WTC11 (cell line): Measurements from ENCODE around the gene TRIM3. TPM values are rescaled to one million over a fixed set of nuclear protein-coding genes. Genes with fewer than 3 reads are reported as not detected.

Source experiments
- ATAC-seq: fragments of 200-7000 bp; cut with Tn5 transposase; 2 replicates; pipeline ENCODE4 v1.10.0; 2021; ENCODE audit warnings: mild to moderate bottlenecking, moderate library complexity
- CTCF ChIA-PET: fragments of 300-600 bp; sonication (Branson Sonifier 250); formaldehyde crosslinking; loops from one replicate; lab custom pipeline; 2021; ENCODE audit warnings: antibody characterized with exemption; lab: Charles Lee
- POLR2A ChIA-PET: fragments of 350-600 bp; sonication (Branson Sonifier 250); formaldehyde crosslinking; loops from one replicate; lab custom pipeline; 2021; ENCODE audit warnings: antibody characterized with exemption; lab: Charles Lee
- DNase-seq: peaks from one replicate; pipeline ENCODE4 v3.0.0; 2021; ENCODE audit warnings: low spot score
- H3K27ac Mint-ChIP-seq: 2 replicates; pipeline ENCODE4 v1.8.0; 2021; ENCODE audit warnings: mixed read lengths
- H3K27me3 Mint-ChIP-seq: 2 replicates; pipeline ENCODE4 v1.8.0; 2021; ENCODE audit warnings: low read depth, mild to moderate bottlenecking, moderate library complexity, mixed read lengths
- H3K36me3 Mint-ChIP-seq: 2 replicates; pipeline ENCODE4 v1.8.0; 2021; ENCODE audit warnings: mixed read lengths
- H3K4me1 Mint-ChIP-seq: 2 replicates; pipeline ENCODE4 v1.8.0; 2022; ENCODE audit warnings: mixed read lengths
- H3K4me3 Mint-ChIP-seq: 2 replicates; pipeline ENCODE4 v1.8.0; 2021; ENCODE audit warnings: mild to moderate bottlenecking, moderate library complexity, mixed read lengths
- H3K9me3 Mint-ChIP-seq: 2 replicates; pipeline ENCODE4 v1.8.0; 2021; ENCODE audit warnings: mixed read lengths
- CREB1 ChIP-seq: sonication (generic); formaldehyde crosslinking; IDR thresholded peaks from 2 replicates; pipeline ENCODE4 v1.8.0; 2023; ENCODE audit warnings: mild to moderate bottlenecking, missing genetic modification reagents
- E2F1 ChIP-seq: sonication (generic); formaldehyde crosslinking; IDR thresholded peaks from 2 replicates; pipeline ENCODE4 v1.8.0; 2022; ENCODE audit warnings: mild to moderate bottlenecking, missing genetic modification reagents
- E2F5 ChIP-seq: sonication (generic); formaldehyde crosslinking; IDR thresholded peaks from 2 replicates; pipeline ENCODE4 v1.8.1; 2022; ENCODE audit warnings: mild to moderate bottlenecking, moderate library complexity, missing genetic modification reagents
- ELF4 ChIP-seq: sonication (generic); formaldehyde crosslinking; IDR thresholded peaks from 2 replicates; pipeline ENCODE4 v1.8.1; 2022; ENCODE audit warnings: low read depth, mild to moderate bottlenecking, moderate library complexity, missing genetic modification reagents
- ERG ChIP-seq: fragments of 250-450 bp; sonication (Bioruptor Pico); IDR thresholded peaks from 2 replicates; pipeline ENCODE4 v1.8.0; 2021; ENCODE audit warnings: mild to moderate bottlenecking
- GRHL2 ChIP-seq: fragments of 250-450 bp; sonication (Bioruptor Pico); IDR thresholded peaks from 2 replicates; pipeline ENCODE4 v1.8.0; 2022; ENCODE audit warnings: mild to moderate bottlenecking, moderate library complexity; ENCODE audit not compliant: insufficient replicate concordance, severe bottlenecking
- MXD4 ChIP-seq: fragments of 250-450 bp; sonication (Bioruptor Pico); IDR thresholded peaks from 2 replicates; pipeline ENCODE4 v1.8.0; 2021; ENCODE audit warnings: mild to moderate bottlenecking, moderate library complexity, borderline replicate concordance
- NR2C2 ChIP-seq: sonication (generic); formaldehyde crosslinking; IDR thresholded peaks from 2 replicates; pipeline ENCODE4 v1.8.0; 2022; ENCODE audit warnings: mild to moderate bottlenecking, missing genetic modification reagents
- RELA ChIP-seq: sonication (generic); formaldehyde crosslinking; IDR thresholded peaks from 2 replicates; pipeline ENCODE4 v1.8.1; 2022; ENCODE audit warnings: missing genetic modification reagents, mild to moderate bottlenecking, borderline replicate concordance
- SOX15 ChIP-seq: fragments of 250-450 bp; sonication (Bioruptor Pico); IDR thresholded peaks from 2 replicates; pipeline ENCODE4 v1.9.0; 2021; ENCODE audit warnings: mild to moderate bottlenecking
- TP53 ChIP-seq: sonication (generic); formaldehyde crosslinking; IDR thresholded peaks from 2 replicates; pipeline ENCODE4 v1.8.1; 2023; ENCODE audit warnings: mild to moderate bottlenecking, missing genetic modification reagents
- ZBTB43 ChIP-seq: sonication (generic); formaldehyde crosslinking; IDR thresholded peaks from 2 replicates; pipeline ENCODE4 v1.8.1; 2023; ENCODE audit warnings: mild to moderate bottlenecking, missing genetic modification reagents
- ZNF219 ChIP-seq: sonication (generic); formaldehyde crosslinking; IDR thresholded peaks from 2 replicates; pipeline ENCODE4 v1.8.0; 2023; ENCODE audit warnings: missing genetic modification reagents, mild to moderate bottlenecking, borderline replicate concordance
- total RNA-seq: library from RNA; stranded (reverse); gene quantifications from 3 replicates; pipeline ENCODE4 v1.2.3, GENCODE V29; 2021
- TF ChIP-seq, protein P1 (sequence below): fragments of 250-450 bp; sonication (Bioruptor Pico); IDR thresholded peaks from 2 replicates; pipeline ENCODE4 v1.9.0; 2021; ENCODE audit warnings: moderate library complexity, mild to moderate bottlenecking, inconsistent platforms, borderline replicate concordance
- TF ChIP-seq, protein P2 (sequence below): fragments of 250-450 bp; sonication (Bioruptor Pico); conservative IDR thresholded peaks from 2 replicates; pipeline ENCODE4 v1.9.0; 2021; ENCODE audit warnings: mild to moderate bottlenecking
- TF ChIP-seq, protein P3 (sequence below): sonication (generic); formaldehyde crosslinking; IDR thresholded peaks from 2 replicates; pipeline ENCODE4 v1.8.0; 2023; ENCODE audit warnings: mild to moderate bottlenecking, missing genetic modification reagents
- TF ChIP-seq, protein P4 (sequence below): fragments of 250-450 bp; sonication (Bioruptor Pico); IDR thresholded peaks from 2 replicates; pipeline ENCODE4 v1.9.0; 2021; ENCODE audit warnings: mild to moderate bottlenecking

Gene TRIM3
- total RNA-seq, 1 experiment from 2014 or later = 21.3 TPM

DNA sequence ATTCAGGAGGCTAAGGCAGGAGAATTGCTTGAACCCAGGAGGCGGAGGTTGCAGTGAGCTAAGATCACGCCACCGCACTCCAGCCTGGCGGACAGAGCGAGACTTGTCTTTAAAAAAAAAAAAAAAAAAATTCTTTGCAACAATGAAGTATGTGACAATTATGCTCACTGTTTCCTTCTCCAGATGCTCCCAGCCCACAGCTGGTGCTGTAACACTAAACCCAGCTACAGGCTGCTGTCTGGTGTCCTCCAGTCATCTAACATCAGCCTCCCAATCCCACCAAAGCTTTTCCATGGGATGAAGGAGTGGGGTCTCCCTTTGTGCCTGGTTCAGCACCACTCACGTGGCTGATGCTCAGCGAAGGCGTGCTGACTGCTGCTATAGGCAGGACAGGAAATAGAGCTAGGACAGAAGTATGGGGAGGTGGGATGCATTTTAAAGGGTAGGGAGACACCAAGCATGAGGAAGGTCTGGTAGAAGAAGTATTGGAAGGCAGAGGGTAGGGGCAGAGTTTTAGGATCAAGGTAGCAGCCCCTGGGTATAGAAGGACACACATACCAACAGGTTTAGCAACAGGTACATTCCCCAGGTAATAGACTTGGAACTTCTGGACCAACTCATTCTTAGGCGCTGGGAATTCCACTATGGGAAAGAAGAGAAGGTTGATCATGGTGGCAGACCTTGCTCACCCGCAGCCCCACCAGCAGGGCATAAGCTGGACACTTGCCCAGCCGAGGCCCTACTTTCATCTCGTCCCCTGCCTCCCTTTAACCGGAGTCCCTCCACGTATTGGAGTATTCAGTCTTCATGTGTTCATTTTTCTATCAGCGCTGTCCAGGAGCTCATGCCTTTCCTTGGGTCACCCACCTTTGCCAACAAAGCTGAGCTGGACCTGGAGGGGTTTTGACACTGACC, 73.1 kb downstream of the TRIM3 start:
- Mint-ChIP-seq H3K36me3 (no peaks in the 10 kb centered on the region), H3K4me3 (no peak overlapping the region), H3K27ac (no peak overlapping the region), H3K4me1 (peaks cover 12% of the 10 kb centered on the region), H3K27me3 (no peaks in the 10 kb centered on the region), H3K9me3 (no peaks in the 10 kb centered on the region)
- DNase-seq = no peak
- ChIA-PET CTCF (interaction anchor here (1.0 to 1.1 kb wide), 2 partner anchors 21 to 43 kb away, joined by 3 read pairs; no protein-coding TSS in a partner anchor), POLR2A (interaction anchor here (1.0 kb wide), 1 partner anchor 11 kb away, joined by 3 read pairs; the partner anchor contains the start of gene SMPD1)
- ATAC-seq = no peak
- TF ChIP-seq E2F5 (CRISPR knock-in tag) = no peak
- no peak for TF ChIP-seq E2F1 (CRISPR knock-in tag)
- TF ChIP-seq ELF4 = no peak
- no peak for TF ChIP-seq TP53 (CRISPR knock-in tag)
- no peak for TF ChIP-seq RELA (CRISPR knock-in tag)
- TF ChIP-seq, protein P1, sequence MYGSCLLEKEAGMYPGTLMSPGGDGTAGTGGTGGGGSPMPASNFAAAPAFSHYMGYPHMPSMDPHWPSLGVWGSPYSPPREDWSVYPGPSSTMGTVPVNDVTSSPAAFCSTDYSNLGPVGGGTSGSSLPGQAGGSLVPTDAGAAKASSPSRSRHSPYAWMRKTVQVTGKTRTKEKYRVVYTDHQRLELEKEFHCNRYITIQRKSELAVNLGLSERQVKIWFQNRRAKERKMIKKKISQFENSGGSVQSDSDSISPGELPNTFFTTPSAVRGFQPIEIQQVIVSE (CRISPR knock-in tag) = no peak
- TF ChIP-seq, protein P2, sequence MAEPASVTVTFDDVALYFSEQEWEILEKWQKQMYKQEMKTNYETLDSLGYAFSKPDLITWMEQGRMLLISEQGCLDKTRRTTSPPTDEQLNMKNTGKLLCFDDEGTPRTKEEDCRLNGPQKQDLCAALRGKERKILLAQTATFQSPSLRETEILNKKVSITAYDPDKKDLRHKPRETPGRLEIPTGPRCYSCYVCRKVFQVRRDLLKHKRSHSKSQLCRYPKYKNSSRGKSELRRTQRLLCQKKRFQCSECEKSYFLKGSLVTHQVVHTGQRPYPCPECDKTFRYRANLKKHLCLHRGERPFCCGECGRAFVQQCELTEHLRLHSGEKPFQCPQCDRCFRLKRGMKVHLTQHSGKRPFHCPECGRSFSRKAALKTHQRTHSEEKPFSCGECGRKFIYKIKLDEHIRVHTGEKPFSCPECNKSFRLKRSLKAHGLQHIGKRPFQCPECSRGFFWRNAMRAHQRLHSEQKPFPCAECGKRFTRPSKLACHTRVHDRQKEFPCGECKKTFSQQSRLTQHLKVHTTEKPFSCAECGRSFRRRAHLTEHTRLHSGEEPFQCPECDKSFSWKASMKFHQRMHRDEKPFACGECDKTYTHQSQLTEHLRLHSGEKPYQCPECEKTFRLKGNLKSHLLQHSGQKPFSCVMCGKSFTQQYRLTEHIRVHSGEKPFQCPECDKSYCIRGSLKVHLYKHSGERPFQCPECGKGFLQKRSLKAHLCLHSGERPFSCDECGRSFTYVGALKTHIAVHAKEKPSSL (CRISPR knock-in tag) = no peak
- TF ChIP-seq, protein P3, sequence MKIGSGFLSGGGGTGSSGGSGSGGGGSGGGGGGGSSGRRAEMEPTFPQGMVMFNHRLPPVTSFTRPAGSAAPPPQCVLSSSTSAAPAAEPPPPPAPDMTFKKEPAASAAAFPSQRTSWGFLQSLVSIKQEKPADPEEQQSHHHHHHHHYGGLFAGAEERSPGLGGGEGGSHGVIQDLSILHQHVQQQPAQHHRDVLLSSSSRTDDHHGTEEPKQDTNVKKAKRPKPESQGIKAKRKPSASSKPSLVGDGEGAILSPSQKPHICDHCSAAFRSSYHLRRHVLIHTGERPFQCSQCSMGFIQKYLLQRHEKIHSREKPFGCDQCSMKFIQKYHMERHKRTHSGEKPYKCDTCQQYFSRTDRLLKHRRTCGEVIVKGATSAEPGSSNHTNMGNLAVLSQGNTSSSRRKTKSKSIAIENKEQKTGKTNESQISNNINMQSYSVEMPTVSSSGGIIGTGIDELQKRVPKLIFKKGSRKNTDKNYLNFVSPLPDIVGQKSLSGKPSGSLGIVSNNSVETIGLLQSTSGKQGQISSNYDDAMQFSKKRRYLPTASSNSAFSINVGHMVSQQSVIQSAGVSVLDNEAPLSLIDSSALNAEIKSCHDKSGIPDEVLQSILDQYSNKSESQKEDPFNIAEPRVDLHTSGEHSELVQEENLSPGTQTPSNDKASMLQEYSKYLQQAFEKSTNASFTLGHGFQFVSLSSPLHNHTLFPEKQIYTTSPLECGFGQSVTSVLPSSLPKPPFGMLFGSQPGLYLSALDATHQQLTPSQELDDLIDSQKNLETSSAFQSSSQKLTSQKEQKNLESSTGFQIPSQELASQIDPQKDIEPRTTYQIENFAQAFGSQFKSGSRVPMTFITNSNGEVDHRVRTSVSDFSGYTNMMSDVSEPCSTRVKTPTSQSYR = no peak
- TF ChIP-seq, protein P4, sequence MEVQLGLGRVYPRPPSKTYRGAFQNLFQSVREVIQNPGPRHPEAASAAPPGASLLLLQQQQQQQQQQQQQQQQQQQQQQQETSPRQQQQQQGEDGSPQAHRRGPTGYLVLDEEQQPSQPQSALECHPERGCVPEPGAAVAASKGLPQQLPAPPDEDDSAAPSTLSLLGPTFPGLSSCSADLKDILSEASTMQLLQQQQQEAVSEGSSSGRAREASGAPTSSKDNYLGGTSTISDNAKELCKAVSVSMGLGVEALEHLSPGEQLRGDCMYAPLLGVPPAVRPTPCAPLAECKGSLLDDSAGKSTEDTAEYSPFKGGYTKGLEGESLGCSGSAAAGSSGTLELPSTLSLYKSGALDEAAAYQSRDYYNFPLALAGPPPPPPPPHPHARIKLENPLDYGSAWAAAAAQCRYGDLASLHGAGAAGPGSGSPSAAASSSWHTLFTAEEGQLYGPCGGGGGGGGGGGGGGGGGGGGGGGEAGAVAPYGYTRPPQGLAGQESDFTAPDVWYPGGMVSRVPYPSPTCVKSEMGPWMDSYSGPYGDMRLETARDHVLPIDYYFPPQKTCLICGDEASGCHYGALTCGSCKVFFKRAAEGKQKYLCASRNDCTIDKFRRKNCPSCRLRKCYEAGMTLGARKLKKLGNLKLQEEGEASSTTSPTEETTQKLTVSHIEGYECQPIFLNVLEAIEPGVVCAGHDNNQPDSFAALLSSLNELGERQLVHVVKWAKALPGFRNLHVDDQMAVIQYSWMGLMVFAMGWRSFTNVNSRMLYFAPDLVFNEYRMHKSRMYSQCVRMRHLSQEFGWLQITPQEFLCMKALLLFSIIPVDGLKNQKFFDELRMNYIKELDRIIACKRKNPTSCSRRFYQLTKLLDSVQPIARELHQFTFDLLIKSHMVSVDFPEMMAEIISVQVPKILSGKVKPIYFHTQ = no peak
- TF ChIP-seq ZNF219 (CRISPR knock-in tag) = no peak
- no peak for TF ChIP-seq CREB1
- no peak for TF ChIP-seq MXD4
- no peak for TF ChIP-seq SOX15 (CRISPR knock-in tag)
- TF ChIP-seq GRHL2 (CRISPR knock-in tag) = no peak
- TF ChIP-seq NR2C2 = no peak
- no peak for TF ChIP-seq ZBTB43 (CRISPR knock-in tag)
- TF ChIP-seq ERG = no peak
